Choroid plexus epithelial cell (primary cell): ENCODE data around the gene C2orf76.
A peak's percentile ranks its signal among the peaks of the same experiment; 100 is the strongest.

Experiments used
- DNase-seq: peaks from one replicate; pipeline ENCODE4 v3.0.0-alpha.2; 2010; ENCODE audit warnings: low read depth
- H3K4me3 ChIP-seq: 2 replicates; pipeline ENCODE4 v1.5.1; 2011; ENCODE audit warnings: low read depth, mild to moderate bottlenecking, control low read depth, low read length, moderate library complexity
- CTCF ChIP-seq: conservative IDR thresholded peaks from 2 replicates; pipeline ENCODE4 v1.5.1; 2011; ENCODE audit warnings: low read depth, mild to moderate bottlenecking, control low read depth, inconsistent platforms, low read length, moderate library complexity

Gene C2orf76

GRCh38 chr2:119352357-119352756, 14.3 kb downstream of the C2orf76 start:
- no peak overlapping the region for H3K4me3 ChIP-seq

GRCh38 chr2:119350311-119350998, 16.2 kb downstream of the C2orf76 start:
- TF ChIP-seq CTCF = peak; percentile 20
- DNase-seq = no peak
- no peak overlapping the region for H3K4me3 ChIP-seq

More at GRCh38 chr2:119352357-119352756, 14.3 kb downstream of the C2orf76 start:
- peak; percentile 10 for DNase-seq
- no peak for TF ChIP-seq CTCF

- no peak overlapping the region for H3K4me3 ChIP-seq
- TF ChIP-seq CTCF = no peak
- no peak for DNase-seq
Measured at GRCh38 chr2:119349289-119349688, 17.3 kb downstream of the C2orf76 start.

- DNase-seq = no peak
- H3K4me3 ChIP-seq = no peak overlapping the region
- TF ChIP-seq CTCF = no peak
Measured at GRCh38 chr2:119341684-119342083, 24.9 kb downstream of the C2orf76 start.

- H3K4me3 ChIP-seq = no peak overlapping the region
- DNase-seq = no peak
- TF ChIP-seq CTCF = no peak
Measured at GRCh38 chr2:119339562-119339923, 27.1 kb downstream of the C2orf76 start.

GRCh38 chr2:119338826-119339561, 27.6 kb downstream of the C2orf76 start:
- no peak for TF ChIP-seq CTCF
- no peak overlapping the region for H3K4me3 ChIP-seq
- no peak for DNase-seq

- no peak for TF ChIP-seq CTCF
- DNase-seq = no peak
Measured at GRCh38 chr2:119338272-119338671, 28.4 kb downstream of the C2orf76 start.

More at GRCh38 chr2:119338272-119338671, 28.4 kb downstream of the C2orf76 start:
- H3K4me3 ChIP-seq = no peak overlapping the region
